ENCODE measurements around the gene HJURP.

HJURP gene

DNA sequence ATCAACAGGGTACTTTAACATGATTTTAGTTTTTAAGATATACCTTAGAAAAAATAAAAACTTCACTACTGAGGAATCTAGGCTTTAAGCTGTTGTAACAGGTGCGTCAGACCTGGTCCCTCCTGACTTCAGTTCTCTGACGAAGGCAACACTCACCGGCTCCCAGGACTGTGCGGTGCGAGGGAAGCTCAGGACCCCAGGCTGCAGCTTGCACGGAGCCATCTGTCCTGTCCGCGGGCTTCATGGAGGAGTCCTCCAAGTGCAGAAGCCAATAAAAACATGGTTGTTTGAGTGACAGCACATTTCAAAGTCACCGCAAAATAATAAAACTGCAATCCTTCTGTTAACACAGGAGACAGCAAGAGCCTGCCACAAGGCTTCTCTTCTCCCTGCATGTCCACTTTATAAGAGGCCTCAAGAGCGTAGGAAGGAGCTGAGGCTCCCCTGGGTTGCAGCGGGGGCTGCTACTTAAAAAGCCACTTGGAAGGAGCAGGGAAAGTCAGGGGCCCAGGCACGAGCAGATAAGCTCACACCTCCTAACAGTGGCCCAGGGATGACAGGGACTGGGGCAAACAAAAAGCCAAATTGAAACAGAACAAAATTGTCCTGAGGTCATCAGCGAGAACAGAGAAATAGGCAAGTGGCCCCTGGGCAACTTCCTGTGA, 4.6 kb downstream of the HJURP start:
- no peak for DNase-seq (ENCODE audit: low read depth in 3 of 3, low spot score in 1 of 3)

DNA sequence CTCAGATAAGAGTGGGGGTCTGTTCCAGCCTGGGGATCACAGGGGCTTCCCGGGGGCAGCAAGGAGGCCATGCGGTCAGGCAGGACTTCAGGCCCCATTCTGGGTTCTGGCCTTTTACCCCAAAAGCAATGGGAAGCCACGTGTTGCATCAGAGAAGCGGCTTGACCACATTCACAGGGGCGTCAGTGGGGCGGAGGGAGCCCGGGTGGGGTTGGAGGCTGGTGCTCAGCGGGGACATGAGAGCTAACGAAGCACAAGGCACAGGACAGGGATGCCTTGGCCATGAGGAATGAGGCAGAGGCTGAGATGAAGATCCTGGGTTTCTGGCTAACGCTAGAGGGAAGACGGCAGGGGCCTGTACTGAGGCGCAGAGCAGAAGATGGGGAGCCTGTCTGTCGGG, 6.1 kb downstream of the HJURP start:
- DNase-seq (ENCODE audit: low read depth in 3 of 3, low spot score in 1 of 3) = no peak

DNA sequence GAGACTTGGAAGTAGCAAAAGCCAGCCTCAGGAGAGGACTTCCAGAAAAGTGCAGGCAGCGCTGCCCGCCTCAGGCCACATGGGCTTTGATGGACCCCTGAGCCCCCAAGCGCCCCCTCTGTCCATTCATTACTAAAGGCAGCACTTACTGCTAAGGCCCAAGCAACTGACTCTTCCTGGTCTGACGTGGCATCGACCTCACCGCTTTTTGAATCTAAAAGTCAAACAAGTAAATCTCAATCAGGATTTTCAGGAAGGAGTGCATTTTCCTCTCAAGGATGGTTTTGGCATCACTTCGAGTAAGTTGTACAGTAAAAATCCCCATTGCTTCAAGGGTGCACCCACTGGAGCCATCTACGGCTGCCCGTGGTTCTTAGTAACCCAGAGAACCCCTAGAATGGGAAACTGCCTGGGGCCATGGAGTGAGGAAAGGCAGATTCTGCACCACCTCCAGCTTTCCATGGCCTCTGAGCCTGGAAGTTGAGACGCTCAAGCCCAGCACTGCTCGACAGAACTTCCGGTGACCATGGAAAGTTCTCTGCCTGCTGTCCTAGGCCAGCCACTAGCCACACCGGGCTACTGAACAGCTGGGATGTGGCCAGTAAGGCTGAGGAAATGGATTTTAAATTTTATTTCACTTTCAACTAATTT, 7.0 kb downstream of the HJURP start:
- no peak for DNase-seq (ENCODE audit: low read depth in 3 of 3, low spot score in 1 of 3)

DNA sequence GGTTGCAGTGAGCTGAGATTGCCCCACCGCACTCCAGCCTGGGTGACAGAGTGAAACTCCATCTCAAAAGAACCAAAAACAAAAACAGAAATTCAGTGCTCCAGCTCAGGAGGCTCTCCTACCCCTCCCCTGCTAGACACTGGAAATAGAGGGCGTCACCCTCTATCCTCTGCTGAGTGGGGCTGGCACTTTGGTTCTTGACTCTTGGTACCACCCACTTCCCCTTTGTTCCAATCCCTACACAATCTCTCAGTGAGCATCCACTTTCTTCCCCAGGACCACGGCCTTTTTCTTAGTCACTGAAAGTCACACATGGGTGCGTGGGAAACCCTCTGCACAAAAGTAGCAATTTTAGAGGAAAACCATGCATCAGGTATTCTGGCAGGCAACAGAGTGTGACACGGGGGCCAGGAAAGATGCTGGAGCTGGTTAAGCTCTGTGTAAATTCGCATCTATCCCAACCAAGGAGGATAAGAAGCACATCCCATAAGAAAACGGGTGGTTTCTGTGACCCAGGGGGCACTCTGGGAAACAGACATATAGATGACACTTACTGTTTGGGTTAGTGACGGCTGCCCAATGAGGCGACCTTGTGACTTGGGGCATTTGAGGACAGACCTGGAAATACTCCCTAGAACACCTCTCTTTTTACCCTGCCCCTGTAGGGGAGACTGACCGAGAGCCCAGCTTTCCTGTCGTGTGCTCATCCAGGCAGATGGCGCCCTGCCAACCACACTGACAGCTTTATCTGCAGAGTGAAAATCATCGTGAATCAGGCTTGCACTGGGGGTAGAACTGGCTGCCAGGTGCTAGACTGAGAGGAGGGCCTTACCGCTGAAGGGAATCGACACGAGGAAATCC, 7.7 kb downstream of the HJURP start:
- DNase-seq (ENCODE audit: low read depth in 3 of 3, low spot score in 1 of 3) = no peak

DNA sequence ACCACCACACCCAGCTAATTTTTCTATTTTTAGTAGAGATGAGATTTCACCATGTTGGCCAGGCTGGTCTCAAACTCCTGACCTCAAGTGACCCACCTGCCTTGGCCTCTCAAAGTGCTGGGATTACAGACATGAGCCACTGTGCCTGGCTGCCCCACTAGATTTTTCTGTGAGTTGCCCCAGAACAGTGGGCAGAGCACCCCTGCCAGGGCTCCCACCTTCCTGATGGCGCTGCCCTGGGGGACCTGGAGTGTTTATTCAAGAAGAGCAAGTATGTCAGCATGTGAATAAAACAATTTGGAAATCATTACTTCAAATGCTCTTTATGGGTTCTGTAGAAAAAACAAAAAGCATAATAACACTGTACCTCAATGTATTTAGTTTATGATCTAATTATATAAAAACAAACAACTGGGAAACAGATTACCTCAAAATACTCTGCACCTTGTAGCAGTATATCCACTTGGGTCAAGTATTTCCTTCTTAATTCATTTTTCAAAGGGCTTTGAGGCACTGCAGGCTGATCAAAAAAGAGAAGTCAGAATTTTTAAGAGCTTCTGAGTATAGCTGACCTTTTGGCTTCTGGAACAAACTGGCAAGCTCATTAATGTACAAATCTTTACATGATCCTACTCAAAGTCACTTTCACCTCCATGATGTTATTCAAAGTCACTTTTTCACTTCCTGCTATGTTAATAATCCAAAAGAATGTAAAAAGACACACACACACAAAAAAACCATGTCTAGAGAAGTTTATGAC, 8.9 kb downstream of the HJURP start:
- DNase-seq (ENCODE audit: low read depth in 3 of 3, low spot score in 1 of 3) = no peak

DNA sequence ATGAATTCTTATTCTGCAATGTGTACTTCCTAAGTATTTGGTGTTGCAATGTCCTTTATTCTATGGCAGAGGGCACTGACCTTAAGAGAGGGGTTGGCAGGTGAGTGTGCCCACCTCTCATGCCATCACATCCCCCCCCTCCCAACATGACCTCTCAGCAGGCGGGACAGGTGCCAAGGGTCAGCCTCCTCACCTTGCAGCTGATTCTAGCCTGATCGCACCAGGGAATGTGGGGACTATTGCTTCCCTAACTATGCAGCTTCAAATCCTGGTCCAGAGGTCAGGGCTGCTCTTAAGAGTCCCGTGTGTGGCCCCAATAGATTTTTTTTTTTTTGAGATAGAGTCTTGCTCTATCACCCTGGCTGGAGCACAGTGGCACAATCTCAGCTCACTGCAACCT, 9.5 kb downstream of the HJURP start:
- DNase-seq (ENCODE audit: low read depth in 3 of 3, low spot score in 1 of 3) = no peak

DNA sequence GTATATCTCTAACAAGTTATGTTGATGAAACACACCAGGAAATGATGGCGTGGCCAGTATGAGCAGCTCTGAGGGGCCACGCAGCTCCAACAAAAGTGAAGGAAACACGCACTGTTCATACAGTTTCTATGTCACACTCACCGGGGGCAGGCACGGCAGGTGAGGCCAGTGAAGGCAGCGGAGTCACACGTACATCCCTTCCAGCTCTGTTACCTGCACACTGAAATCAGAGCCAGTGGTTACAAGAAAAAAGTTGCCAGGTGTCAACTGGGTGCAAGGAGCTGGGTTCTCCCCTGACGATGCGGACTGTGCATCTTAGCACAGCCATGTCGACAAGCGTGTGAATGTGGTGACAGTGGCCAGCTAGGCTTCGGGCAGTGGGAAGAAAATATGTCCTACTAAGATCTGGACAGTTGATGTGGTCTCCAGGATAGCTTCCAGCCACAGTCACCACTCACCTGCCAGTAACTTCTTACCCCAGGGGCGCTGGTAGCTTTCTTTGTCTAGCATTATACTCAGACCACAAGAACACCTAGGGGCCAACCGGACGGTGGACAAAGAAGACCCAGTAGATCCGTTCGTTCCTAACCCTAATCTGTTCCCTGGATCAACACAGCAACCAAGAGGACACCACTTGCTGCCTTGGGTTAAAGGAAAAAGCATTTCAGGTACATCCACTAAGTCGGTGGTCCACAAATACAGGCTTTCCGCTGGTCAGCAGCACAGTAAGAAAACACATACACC, 10.1 kb downstream of the HJURP start:
- DNase-seq (ENCODE audit: low read depth in 3 of 3, low spot score in 1 of 3) = no peak

DNA sequence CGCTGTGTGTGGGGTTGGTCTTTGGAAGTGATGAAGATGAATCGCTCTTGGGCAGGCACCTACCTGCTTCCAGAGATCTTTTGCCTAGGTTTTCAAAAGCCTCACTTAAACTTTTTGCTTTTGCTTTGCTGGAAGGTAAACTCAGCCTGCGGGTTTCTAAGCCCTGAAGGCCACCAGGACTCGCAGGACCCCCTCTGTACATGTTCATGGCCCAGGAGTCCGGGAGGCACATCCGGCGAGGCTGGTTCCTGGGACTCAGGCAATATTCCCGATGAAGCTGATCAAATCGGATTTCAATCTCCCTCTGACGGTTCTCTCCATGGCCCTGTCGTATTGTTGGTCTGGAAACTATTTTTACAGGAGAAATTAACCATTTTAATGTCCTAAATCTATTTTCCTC, 13.2 kb downstream of the HJURP start:
- no peak for DNase-seq (ENCODE audit: low read depth in 3 of 3, low spot score in 1 of 3)

DNA sequence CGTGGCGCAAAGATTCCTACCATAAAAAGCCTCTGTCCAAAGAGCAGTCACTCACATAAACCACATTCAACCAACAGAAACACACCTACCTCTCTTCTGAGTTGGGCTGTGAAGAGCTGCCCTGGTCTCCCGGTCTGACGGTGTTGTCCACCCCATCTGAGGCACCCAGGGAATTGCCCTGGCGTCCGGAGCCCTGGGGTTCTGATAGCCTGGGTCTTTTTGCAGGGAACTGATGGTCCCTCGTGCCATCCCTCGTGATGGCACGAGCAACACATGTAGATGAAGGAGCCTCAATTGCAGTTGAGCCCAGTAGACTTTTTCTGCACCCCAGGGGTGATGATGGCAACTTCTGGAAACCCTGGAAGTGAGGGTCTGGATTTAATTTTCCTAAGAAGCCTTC, 13.8 kb downstream of the HJURP start:
- no peak for DNase-seq (ENCODE audit: low read depth in 3 of 3, low spot score in 1 of 3)

DNA sequence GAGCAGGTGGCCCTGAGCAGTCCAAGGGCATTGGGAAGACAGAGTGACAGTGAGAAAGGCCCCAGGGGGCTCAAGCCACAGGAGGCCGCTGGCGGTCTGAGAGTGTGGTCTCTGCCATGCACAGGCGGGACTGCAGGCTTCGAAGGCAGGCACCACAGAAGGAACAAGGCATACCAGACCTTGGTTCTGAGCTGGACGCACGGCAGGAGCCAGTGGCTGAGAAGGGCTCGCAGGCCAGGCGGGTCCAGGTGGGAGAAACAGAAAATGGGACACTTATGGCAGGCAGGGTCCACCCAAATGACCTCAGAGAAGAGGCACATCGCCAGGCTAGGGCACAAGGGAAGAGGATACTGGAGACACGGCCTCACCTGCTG, 14.9 kb downstream of the HJURP start:
- no peak for DNase-seq (ENCODE audit: low read depth in 3 of 3, low spot score in 1 of 3)

DNA sequence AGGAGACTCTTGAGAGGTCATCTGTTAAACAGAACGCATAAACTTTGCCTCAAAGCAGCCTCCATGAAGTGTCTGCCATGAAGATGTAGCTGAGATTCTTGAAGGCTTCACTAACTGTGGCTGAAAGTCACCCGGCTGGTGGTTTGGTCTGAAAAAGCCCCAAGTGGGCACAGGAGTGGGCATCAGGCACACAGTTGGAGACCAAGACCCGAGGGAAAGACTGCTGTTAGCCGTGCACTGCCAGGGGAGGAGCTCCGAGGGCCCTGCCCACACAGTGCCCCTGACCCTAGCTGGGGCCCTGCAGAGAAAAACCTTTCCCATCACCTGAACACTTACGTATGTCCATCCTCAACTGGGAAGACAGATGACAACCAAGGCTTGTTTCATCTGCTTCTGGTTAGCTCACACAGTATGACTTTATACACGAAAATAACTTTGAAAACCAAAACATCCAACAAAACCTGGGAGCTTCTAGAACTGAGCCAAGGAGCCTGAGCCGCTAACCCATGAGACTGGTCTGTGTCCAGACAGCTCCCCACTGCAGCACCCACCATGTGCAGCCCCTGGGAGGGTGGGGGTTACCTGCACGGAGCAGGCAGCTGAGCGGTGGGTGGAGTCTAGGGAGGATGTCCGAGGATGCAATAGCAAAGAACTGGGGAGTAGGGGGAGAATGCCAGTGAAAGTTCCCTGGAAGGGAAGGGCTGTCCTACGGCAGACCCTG, 15.4 kb downstream of the HJURP start:
- no peak for DNase-seq (ENCODE audit: low read depth in 3 of 3, low spot score in 1 of 3)

DNA sequence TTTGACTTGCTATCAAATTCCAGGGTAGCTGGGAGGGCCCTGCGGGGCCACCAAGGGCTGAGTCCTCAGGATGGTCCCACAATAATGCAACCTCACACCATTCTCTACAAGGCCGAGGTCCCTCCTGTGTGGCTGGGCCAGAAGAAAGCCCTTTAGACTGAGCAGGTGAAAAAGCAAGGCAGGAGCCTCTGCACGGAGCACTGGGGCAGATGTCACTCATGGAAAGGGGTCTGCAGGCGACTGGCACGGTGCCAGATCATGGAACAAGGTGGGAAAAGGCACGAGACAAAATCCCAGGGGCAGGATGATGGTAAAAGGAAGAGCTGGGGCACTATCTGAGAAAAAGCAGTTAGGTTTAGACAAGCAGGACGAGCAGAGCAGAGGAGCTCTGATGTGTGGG, 16.1 kb downstream of the HJURP start:
- no peak for DNase-seq (ENCODE audit: low read depth in 3 of 3, low spot score in 1 of 3)

DNA sequence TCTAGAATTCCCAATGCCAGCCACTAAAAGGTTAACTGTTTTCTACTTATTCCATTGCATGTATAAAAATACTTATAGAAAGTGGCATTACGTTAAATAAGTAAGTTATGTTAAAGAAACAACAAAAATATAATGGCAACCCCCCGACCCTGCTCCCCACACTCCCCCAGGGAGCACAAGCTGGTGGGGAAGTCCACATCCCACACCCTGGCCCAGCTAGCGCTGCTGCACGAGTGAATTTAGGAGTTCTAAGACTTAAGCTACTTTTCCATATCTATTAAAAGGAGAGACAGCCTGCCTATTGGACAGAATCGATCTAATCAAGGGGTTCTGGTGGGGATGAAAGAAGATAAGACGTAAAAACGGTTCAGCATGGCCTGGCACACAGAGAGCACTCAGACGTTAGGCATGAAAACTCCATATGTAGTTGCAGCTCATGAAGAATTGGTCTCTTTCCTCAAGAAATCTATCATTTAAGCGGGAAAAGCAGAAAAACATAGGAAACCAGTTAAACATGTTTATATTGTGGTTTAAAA, 16.6 kb downstream of the HJURP start:
- no peak for DNase-seq (ENCODE audit: low read depth in 3 of 3, low spot score in 1 of 3)

DNA sequence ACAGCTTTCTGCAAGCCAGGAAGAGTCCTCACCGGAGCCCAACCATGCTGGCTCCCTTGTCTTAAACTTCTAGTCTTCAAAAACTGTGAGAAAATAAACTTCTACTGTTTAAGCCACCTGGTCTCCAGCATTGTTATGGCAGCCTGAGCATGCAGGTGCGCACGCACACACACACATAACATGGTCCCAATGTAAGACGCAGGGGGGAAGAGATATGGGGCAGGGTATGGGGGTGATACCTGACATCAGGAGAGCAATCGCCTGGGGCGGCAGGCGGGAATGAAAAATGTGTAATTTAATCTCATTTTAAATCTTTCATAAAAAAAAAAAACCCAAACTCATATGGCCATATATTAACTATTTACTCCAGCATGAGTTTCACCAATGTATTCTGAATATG, 18.0 kb downstream of the HJURP start:
- DNase-seq (ENCODE audit: low read depth in 3 of 3, low spot score in 1 of 3) = no peak

DNA sequence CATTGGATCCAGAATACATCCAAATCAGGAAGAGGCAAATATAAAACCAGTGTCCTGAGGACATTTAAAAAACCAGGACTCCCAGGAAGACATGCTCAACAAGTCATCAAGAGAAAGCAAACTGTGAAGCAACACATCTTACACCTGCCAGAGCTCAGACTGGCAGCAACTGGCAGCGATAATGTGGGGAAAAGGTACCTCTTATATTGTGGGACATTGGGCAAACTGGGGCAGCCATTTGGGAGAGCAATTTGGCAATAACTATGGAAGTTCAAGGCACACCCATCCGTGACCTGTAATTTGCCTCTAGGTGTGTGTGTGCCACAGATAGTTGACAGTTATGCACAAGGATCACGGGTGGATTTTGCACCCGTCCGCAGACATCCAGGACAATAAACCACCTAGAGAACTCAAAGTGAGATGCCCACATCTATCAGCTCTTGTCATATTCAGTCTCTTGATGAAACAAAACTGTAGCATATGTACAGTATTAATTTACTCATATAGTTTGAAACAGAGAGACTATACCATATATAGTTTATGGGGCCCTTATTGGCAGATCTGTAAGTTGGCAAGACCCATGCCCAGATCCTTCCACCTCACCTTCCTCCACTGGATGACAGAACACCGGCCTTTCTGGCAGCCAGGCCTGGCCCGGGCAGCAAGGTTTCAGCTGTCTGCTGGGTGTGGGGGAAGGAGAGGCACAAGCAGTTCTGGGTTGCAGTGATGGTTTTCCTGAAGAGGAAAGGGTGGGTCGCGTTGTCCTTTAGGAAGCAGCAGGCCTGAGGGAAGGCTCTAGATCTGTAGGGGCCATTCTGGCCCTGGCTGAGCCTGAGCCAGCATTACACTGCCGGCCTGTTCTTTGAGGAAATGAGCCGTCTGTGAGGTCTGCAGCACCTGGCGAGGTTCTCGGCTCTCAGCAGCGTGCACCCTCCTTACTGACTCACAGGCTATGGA, 18.8 kb downstream of the HJURP start:
- DNase-seq (ENCODE audit: low read depth in 3 of 3, low spot score in 1 of 3) = no peak

DNA sequence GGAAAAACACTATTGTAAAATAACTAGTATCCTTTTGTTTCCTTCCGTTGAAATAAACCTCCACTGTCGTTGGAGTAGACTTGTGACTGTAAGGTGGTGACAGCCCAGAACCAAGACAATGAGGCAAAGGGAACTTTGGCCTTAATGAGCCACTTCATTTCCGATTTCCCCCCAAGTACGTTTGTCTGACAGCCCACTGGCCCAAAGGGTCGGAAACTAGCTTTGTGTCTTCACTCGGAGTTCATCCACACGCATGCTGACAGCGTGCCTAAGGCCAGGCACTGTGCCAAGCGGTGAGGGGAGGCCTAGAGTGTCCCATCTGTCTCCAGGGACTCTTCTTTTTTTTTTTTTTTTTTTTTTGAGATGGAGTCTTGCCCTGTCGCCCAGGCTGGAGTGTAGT, 21.0 kb downstream of the HJURP start:
- no peak for DNase-seq (ENCODE audit: low read depth in 3 of 3, low spot score in 1 of 3)

DNA sequence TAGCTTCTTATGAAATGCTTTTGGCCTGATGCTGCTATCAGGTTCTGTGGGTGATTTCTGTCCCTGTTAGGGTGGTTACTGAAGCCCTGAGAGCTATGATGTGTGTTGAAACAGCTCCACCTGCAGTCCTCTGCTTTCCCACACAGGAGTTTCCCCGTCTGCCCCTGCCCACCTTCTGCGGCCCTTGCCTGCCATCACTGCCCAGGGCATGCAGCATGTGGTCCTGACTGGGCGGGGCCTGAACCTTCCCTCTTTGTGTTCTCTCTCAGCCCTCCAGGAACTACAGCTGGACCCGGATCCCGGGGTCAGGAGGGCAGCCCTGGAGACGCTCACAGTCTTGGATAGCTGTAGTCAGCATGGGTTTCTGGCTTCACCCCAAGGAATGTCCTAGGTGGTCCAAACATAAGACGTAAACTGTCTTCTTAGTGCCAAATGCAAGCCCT, 21.4 kb downstream of the HJURP start:
- DNase-seq (ENCODE audit: low read depth in 3 of 3, low spot score in 1 of 3) = no peak

DNA sequence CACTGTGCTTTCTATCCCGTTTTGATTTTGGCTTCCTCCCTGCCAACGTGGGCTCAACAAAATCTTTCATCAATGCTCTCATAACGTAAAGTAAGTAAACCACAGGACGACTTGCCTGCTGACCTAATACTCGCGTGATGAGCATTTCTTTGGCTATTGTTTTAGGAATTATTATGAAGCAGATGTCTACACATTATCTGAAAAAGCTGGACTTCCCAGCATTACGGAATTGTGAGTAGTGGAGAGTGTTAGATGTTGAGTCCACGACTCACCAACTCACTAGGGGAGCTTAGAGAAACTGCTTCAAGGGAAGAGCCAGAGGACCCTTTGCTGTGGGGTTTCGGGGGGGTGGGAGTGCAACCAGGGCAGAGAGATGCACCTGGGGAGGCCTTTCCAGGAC, 21.9 kb downstream of the HJURP start:
- no peak for DNase-seq (ENCODE audit: low read depth in 3 of 3, low spot score in 1 of 3)

DNA sequence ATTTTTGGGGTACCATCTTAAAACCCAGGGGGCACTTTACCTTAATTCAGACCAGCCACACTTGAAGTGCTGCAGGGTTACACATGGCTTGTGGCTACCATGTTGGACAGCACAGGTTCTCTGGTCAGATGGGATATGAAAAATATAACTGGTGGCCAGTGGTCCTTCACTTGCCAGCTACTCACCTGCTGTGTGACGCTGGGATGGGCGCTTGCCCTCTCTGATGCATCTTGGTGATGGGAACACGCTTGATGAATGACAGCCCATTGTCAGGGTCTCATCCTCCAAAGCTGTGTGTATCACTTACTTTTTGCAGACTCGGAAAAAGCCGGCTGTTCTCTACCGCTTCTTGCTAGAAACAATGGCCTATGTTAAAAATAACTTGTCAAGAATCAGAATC, 22.5 kb downstream of the HJURP start:
- no peak for DNase-seq (ENCODE audit: low read depth in 3 of 3, low spot score in 1 of 3)

All from stimulated activated CD4-positive, alpha-beta T cell treated with anti-CD3 and anti-CD28 coated beads, TNF-alpha, amount 100 ng/mL, for 1 hour (primary cell).